Ascending aorta (tissue), 2 donors: ENCODE measurements around the gene MAPRE3. TPM values are rescaled to one million over a fixed set of nuclear protein-coding genes. Genes with fewer than 3 reads are reported as not detected.

Experiments
- DNase-seq, 2 donors: peaks; one replicate each; pipeline ENCODE4 v3.0.0-alpha.2; 2019; ENCODE audit warnings: low spot score in 2 of 2
- H3K27ac ChIP-seq, 2 donors: fragments of 200-600 bp; sonication (generic); one replicate each; pipeline ENCODE4 v1.5.1; 2016 to 2017; ENCODE audit warnings: mild to moderate bottlenecking in 1 of 2
- H3K27me3 ChIP-seq: fragments of 200-600 bp; sonication (generic); one replicate; pipeline ENCODE4 v1.5.1; 2017
- H3K36me3 ChIP-seq, 2 donors: fragments of 200-600 bp; sonication (generic); one replicate each; pipeline ENCODE4 v1.5.1; 2016
- H3K4me1 ChIP-seq, 2 donors: fragments of 200-600 bp; sonication (generic); one replicate each; pipeline ENCODE4 v1.5.1; 2016 to 2017; ENCODE audit warnings: mild to moderate bottlenecking in 1 of 2
- H3K4me3 ChIP-seq, 2 donors: fragments of 200-600 bp; sonication (generic); one replicate each; pipeline ENCODE4 v1.5.1; 2016 to 2017; ENCODE audit warnings: mild to moderate bottlenecking in 1 of 2
- H3K9me3 ChIP-seq, 2 donors: fragments of 200-600 bp; sonication (generic); one replicate each; pipeline ENCODE4 v1.5.1; 2016
- CTCF ChIP-seq, 3 experiments: fragments of 200-600 bp in 2 of 3; fragments of 450-650 bp in 1 of 3; sonication (generic) in 2 of 3; IDR thresholded peaks; one replicate each; pipeline ENCODE4 v1.5.1; 2016 to 2019; ENCODE audit warnings: antibody characterized with exemption in 3 of 3, mild to moderate bottlenecking in 1 of 3, moderate library complexity in 1 of 3
- intact Hi-C: fragments of 100-400 bp; cut with DNase I; formaldehyde crosslinking; loops from one replicate; pipeline ENCODE4 v1.15.1; 2023
- total RNA-seq: library from RNA; depleted of rRNA; stranded (reverse); fragments of >200 nt; gene quantifications from one replicate; pipeline ENCODE4 v1.1.0, GENCODE V29; 2016

The MAPRE3 gene
- total RNA-seq, 1 donor from 2014 or later, result 18.9 TPM

- Histone ChIP-seq H3K4me3 (peak overlapping the region in 1 of 2 donors; percentile 81), H3K36me3 (peaks cover 0 to 43% of the 10 kb centered on the region in 2 donors), H3K27ac (peak overlapping the region in 1 of 2 donors; percentile 97), H3K4me1 (peaks cover 11 to 42% of the 10 kb centered on the region in 2 donors), H3K27me3 (no peaks in the 10 kb centered on the region), H3K9me3 (no peaks in the 10 kb centered on the region)
- no peak for TF ChIP-seq CTCF (IDR thresholded peaks at IDR 0.05)
- no peak for DNase-seq
- intact Hi-C loops, result no loop called here
Measured at GRCh38 chr2:27069436-27069835, 99.0 kb downstream of the MAPRE3 start.

GRCh38 chr2:27069961-27070618 is 99.7 kb downstream of the MAPRE3 start:
- DNase-seq, result no peak
- Histone ChIP-seq H3K36me3 (peaks cover 0 to 39% of the 10 kb centered on the region in 2 donors), H3K4me1 (peaks cover 11 to 48% of the 10 kb centered on the region in 2 donors), H3K9me3 (no peaks in the 10 kb centered on the region), H3K27ac (peak overlapping the region; percentile 94 to 97), H3K27me3 (no peaks in the 10 kb centered on the region), H3K4me3 (peak overlapping the region; percentile 81 to 91)
- intact Hi-C loops, result loop anchor here (5.0 to 10.0 kb wide), 2 partner anchors 38 to 305 kb away; partner anchors contain the start of genes SLC35F6 and TMEM214
- no peak for TF ChIP-seq CTCF (IDR thresholded peaks at IDR 0.05)

GRCh38 chr2:27070653-27071276 is 100.3 kb downstream of the MAPRE3 start:
- H3K4me1 ChIP-seq, result peaks cover 11 to 50% of the 10 kb centered on the region in 2 donors
- no peaks in the 10 kb centered on the region for H3K27me3 ChIP-seq
- H3K36me3 ChIP-seq, result peaks cover 0 to 33% of the 10 kb centered on the region in 2 donors
- no peaks in the 10 kb centered on the region for H3K9me3 ChIP-seq
- TF ChIP-seq CTCF (IDR thresholded peaks at IDR 0.05), result no peak
- peak overlapping the region; percentile 94 to 97 for H3K27ac ChIP-seq
- intact Hi-C loops, result loop anchor here (1.0 to 10.0 kb wide), 4 partner anchors 11 to 306 kb away; partner anchors contain the start of genes KHK, SLC35F6 and TMEM214
- H3K4me3 ChIP-seq, result peak overlapping the region; percentile 81 to 91
- DNase-seq, result peak in 1 of 2 donors; percentile 57

- Histone ChIP-seq H3K4me1 (peaks cover 11 to 50% of the 10 kb centered on the region in 2 donors), H3K27me3 (no peaks in the 10 kb centered on the region), H3K27ac (peak within 1 kb of the TSS; percentile 94 to 97), H3K9me3 (no peaks in the 10 kb centered on the region), H3K36me3 (peaks cover 0 to 26% of the 10 kb centered on the region in 2 donors), H3K4me3 (peak within 1 kb of the TSS; percentile 81 to 91)
- DNase-seq, result peak; percentile 78 to 97
- peak in 1 of 3 experiments; percentile 16 for TF ChIP-seq CTCF (IDR thresholded peaks at IDR 0.05)
- intact Hi-C loops, result loop anchor here (1.0 to 10.0 kb wide), 4 partner anchors 10 to 307 kb away; partner anchors contain the start of genes KHK, SLC35F6 and TMEM214
Measured at GRCh38 chr2:27071277-27071989, 101.0 kb downstream of the MAPRE3 start, which contains the start of gene OST4. TSS of gene OST4 (minus strand) at chr2:27071654.
